GM12865 (cell line): Measurements from ENCODE around the gene HDAC7.

Source experiments
- DNase-seq: peaks from one replicate; pipeline ENCODE4 v3.0.0; 2010; ENCODE audit warnings: low read depth
- H3K4me3 ChIP-seq: 2 replicates; pipeline ENCODE4 v1.5.1; 2011; ENCODE audit warnings: mild to moderate bottlenecking, low read depth, low read length, control low read depth
- TF ChIP-seq, protein P1 (sequence below): IDR thresholded peaks from 2 replicates; pipeline ENCODE4 v1.5.1; 2011; ENCODE audit warnings: low read length, control low read depth, low read depth, inconsistent platforms; ENCODE audit not compliant: insufficient read depth; ENCODE audit errors: missing control alignments

The HDAC7 gene

DNA sequence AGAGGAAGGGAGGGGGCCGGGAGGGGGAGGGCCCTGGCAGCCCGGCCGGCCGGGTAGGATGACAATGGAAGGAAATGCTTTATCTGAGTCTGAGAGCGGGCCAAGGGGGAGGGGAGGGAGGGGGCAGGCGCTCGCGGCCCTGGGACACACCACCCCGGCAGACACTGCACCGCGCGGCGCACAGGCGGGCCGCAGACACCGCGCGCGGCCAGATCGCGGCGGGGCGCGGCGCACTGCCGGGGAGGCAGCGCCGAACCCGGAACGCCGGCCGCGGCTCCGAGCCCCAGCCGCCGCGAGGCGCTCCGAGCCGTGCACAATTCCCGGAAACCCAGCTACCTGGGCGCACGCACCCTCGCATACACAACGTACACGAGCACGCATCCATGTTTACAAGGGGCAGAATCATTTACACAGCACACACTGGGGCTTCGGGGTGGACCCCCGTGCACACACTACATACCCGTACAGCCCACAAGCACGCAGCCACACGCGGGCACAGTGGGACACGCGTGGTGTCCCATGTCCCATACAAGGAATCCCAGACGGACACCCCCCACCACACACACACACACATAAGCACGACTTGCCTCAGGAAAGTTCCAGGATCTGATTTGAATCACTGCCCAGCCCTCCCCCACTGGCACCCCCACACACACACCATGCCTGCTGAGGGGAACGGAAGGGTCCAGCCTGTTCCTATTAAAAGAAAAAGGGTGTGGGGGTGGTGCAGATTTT lies at the start of gene HDAC7:
TSS of gene HDAC7 (minus strand) at position 8 of the 735 bp plus-strand sequence. CDS start 118 bp downstream, outside the sequence.
- DNase-seq = peak; percentile 75
- TF ChIP-seq, protein P1, sequence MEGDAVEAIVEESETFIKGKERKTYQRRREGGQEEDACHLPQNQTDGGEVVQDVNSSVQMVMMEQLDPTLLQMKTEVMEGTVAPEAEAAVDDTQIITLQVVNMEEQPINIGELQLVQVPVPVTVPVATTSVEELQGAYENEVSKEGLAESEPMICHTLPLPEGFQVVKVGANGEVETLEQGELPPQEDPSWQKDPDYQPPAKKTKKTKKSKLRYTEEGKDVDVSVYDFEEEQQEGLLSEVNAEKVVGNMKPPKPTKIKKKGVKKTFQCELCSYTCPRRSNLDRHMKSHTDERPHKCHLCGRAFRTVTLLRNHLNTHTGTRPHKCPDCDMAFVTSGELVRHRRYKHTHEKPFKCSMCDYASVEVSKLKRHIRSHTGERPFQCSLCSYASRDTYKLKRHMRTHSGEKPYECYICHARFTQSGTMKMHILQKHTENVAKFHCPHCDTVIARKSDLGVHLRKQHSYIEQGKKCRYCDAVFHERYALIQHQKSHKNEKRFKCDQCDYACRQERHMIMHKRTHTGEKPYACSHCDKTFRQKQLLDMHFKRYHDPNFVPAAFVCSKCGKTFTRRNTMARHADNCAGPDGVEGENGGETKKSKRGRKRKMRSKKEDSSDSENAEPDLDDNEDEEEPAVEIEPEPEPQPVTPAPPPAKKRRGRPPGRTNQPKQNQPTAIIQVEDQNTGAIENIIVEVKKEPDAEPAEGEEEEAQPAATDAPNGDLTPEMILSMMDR = no peak
- peak within 1 kb of the TSS; percentile 56 for H3K4me3 ChIP-seq

GRCh38 chr12:47868552-47869031 lies 48.9 kb upstream of the HDAC7 start:
- peak; percentile 82 for DNase-seq
- TF ChIP-seq, protein P1 = no peak
- H3K4me3 ChIP-seq = no peak overlapping the region

DNA sequence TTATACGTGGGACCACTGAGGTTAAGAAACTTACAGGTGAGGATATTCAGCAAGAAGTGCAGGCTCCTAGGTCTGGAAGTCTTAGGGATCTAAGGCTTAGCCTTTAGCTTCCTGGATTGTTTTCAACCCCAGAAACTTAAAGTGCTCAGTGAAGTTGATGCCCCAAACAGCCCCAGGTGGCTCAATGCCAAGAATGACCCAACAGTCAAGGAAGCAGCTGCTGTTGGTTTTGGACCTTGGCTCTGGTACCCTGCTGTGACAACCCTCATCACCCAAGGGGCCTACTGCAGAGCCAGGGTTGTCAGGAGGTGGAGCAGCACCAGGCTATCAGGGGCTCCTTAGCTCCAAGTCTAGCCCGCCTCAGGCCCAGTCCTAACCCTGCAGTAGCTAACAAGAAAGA lies 48.3 kb upstream of the HDAC7 start:
- DNase-seq = peak; percentile 45
- no peak overlapping the region for H3K4me3 ChIP-seq
- TF ChIP-seq, protein P1 = no peak

GRCh38 chr12:47867495-47867941 lies 47.8 kb upstream of the HDAC7 start:
- H3K4me3 ChIP-seq = no peak overlapping the region
- TF ChIP-seq, protein P1 = no peak
- DNase-seq = no peak

DNA sequence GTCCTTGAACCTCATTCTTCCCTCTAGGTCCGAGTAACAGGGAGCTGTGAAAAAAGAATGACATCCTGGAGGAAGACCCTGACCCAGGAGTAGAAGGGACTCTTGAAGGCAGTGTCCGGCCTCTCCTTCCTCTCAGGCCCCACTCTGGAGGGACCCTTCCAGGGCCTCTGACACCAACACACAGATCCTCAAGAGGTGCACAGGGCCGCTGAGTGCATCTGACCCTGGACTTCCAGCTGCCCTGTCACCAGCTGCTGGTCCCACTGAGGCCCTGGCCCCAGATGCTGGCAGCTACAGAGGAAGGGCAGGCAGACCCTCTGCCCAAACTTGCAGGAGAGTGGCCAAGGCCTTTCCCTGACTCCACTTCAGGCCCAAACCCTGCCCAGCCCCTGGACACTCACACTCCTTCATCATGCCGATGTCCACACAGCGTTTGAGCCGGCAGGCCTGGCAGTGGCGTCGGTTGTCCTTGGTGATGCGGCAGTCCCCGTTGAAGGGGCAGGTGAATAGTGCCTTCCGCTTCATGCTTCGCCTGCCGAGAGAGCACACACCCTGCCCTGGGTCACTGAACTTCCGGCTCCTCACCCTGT lies 45.0 kb upstream of the HDAC7 start:
- TF ChIP-seq, protein P1 = no peak
- DNase-seq = no peak
- H3K4me3 ChIP-seq = no peak overlapping the region

- no peak for DNase-seq
- H3K4me3 ChIP-seq = no peak overlapping the region
- TF ChIP-seq, protein P1 = no peak
These were observed 44.3 kb upstream of the HDAC7 start for GRCh38 chr12:47863985-47864384.
